ENCODE measurements around the gene SRC. TPM values are rescaled to one million over a fixed set of nuclear protein-coding genes. Genes with fewer than 3 reads are reported as not detected.

The SRC gene
- total RNA-seq, 2 donors from 2014 or later, result 6.9 to 14.3 TPM

GRCh38 chr20:37416848-37417616 is 71.1 kb downstream of the SRC start:
- H3K9me3 ChIP-seq, result no peaks in the 10 kb centered on the region
- no peaks in the 10 kb centered on the region for H3K4me1 ChIP-seq
- DNase-seq (ENCODE audit: low spot score), result no peak
- no peak for TF ChIP-seq CTCF (IDR thresholded peaks at IDR 0.05)
- no peak overlapping the region for H3K4me3 ChIP-seq
- no peak overlapping the region for H3K27ac ChIP-seq
- H3K36me3 ChIP-seq, result no peaks in the 10 kb centered on the region
- H3K27me3 ChIP-seq, result no peaks in the 10 kb centered on the region

- no peaks in the 10 kb centered on the region for H3K9me3 ChIP-seq
- no peak for TF ChIP-seq CTCF (IDR thresholded peaks at IDR 0.05)
- no peak overlapping the region for H3K27ac ChIP-seq
- no peak overlapping the region for H3K4me3 ChIP-seq
- no peaks in the 10 kb centered on the region for H3K36me3 ChIP-seq
- no peaks in the 10 kb centered on the region for H3K4me1 ChIP-seq
- H3K27me3 ChIP-seq, result no peaks in the 10 kb centered on the region
- no peak for DNase-seq (ENCODE audit: low spot score)
Measured at GRCh38 chr20:37417617-37418467, 71.9 kb downstream of the SRC start.

- H3K4me3 ChIP-seq, result no peak overlapping the region
- no peak overlapping the region for H3K27ac ChIP-seq
- no peaks in the 10 kb centered on the region for H3K27me3 ChIP-seq
- H3K4me1 ChIP-seq, result no peaks in the 10 kb centered on the region
- DNase-seq (ENCODE audit: low spot score), result no peak
- no peaks in the 10 kb centered on the region for H3K9me3 ChIP-seq
- no peaks in the 10 kb centered on the region for H3K36me3 ChIP-seq
- no peak for TF ChIP-seq CTCF (IDR thresholded peaks at IDR 0.05)
Measured at GRCh38 chr20:37418591-37419109, 72.7 kb downstream of the SRC start.

GRCh38 chr20:37419307-37419706 is 73.4 kb downstream of the SRC start:
- no peak for TF ChIP-seq CTCF (IDR thresholded peaks at IDR 0.05)
- Histone ChIP-seq H3K9me3 (no peaks in the 10 kb centered on the region), H3K27me3 (no peaks in the 10 kb centered on the region), H3K4me3 (no peak overlapping the region), H3K36me3 (no peaks in the 10 kb centered on the region), H3K4me1 (no peaks in the 10 kb centered on the region), H3K27ac (no peak overlapping the region)
- no peak for DNase-seq (ENCODE audit: low spot score)

- Histone ChIP-seq H3K4me1 (no peaks in the 10 kb centered on the region), H3K9me3 (no peaks in the 10 kb centered on the region), H3K27me3 (no peaks in the 10 kb centered on the region), H3K4me3 (no peak overlapping the region), H3K27ac (no peak overlapping the region), H3K36me3 (no peaks in the 10 kb centered on the region)
- TF ChIP-seq CTCF (IDR thresholded peaks at IDR 0.05), result no peak
- DNase-seq (ENCODE audit: low spot score), result no peak
Measured at GRCh38 chr20:37419774-37420542, 74.0 kb downstream of the SRC start.

Measured in right atrium auricular region (tissue), 2 donors.